Colonic mucosa (tissue), 4 donors: ENCODE results near the gene SPPL2A. TPM values are rescaled to one million over a fixed set of nuclear protein-coding genes. Genes with fewer than 3 reads are reported as not detected.

Experiments
- DNase-seq: peaks from one replicate; pipeline ENCODE4 v3.0.0-alpha.2; 2020
- H3K27ac ChIP-seq: fragments of 200-600 bp; one replicate; pipeline ENCODE4 v1.8.0; 2021
- H3K27me3 ChIP-seq: fragments of 200-600 bp; one replicate; pipeline ENCODE4 v1.8.0; 2021
- H3K36me3 ChIP-seq: fragments of 200-600 bp; one replicate; pipeline ENCODE4 v1.8.0; 2021
- H3K4me1 ChIP-seq: fragments of 200-600 bp; one replicate; pipeline ENCODE4 v1.8.0; 2021; ENCODE audit warnings: mild to moderate bottlenecking
- H3K4me3 ChIP-seq: fragments of 200-600 bp; one replicate; pipeline ENCODE4 v1.8.0; 2021
- H3K9ac ChIP-seq, 2 donors: one replicate each; pipeline ENCODE4 v1.7.0; 2013; ENCODE audit warnings: control low read depth in 2 of 2, low read depth in 2 of 2, low read length in 2 of 2
- H3K9me3 ChIP-seq: fragments of 200-600 bp; one replicate; pipeline ENCODE4 v1.8.0; 2021
- CTCF ChIP-seq: fragments of 200-600 bp; IDR thresholded peaks from one replicate; pipeline ENCODE4 v1.8.0; 2022; ENCODE audit warnings: antibody characterized with exemption, mild to moderate bottlenecking
- intact Hi-C: fragments of 100-400 bp; cut with DNase I; formaldehyde crosslinking; loops from one replicate; pipeline ENCODE4 v1.14.1; 2022
- total RNA-seq, 2 donors: library from RNA; stranded (reverse); fragmentation: NEBNext Ultra II Directional in 1 of 2; extraction: Animal tissue kit (Norgen Biotek cat#: 25700) in 1 of 2; gene quantifications; one replicate each; pipeline ENCODE4 v1.2.1, GENCODE V29; 2021
- donor health status: healthy.
- donor health status: DM: no; HTN: no; CAD: no.
- donor health status: DM: no; HTN: no; CAD: no.

Gene SPPL2A
- total RNA-seq, 2 donors from 2014 or later = 190 to 308 TPM

GRCh38 chr15:50750227-50750705, 15.2 kb downstream of the SPPL2A start:
- Histone ChIP-seq H3K27me3 (no peaks in the 10 kb centered on the region), H3K9ac (no peak overlapping the region), H3K9me3 (no peaks in the 10 kb centered on the region), H3K4me1 (no peaks in the 10 kb centered on the region), H3K4me3 (no peak overlapping the region), H3K27ac (no peak overlapping the region), H3K36me3 (peaks cover 17% of the 10 kb centered on the region)
- no peak for DNase-seq
- intact Hi-C loops = no loop called here
- no peak for TF ChIP-seq CTCF

- DNase-seq = no peak
- Histone ChIP-seq H3K4me3 (no peak overlapping the region), H3K27ac (no peak overlapping the region), H3K9ac (no peak overlapping the region), H3K36me3 (peaks cover 17% of the 10 kb centered on the region), H3K27me3 (no peaks in the 10 kb centered on the region), H3K4me1 (no peaks in the 10 kb centered on the region), H3K9me3 (no peaks in the 10 kb centered on the region)
- TF ChIP-seq CTCF = no peak
- intact Hi-C loops = no loop called here
Observed at GRCh38 chr15:50747523-50747922, 18.0 kb downstream of the SPPL2A start.

- H3K9me3 ChIP-seq = no peaks in the 10 kb centered on the region
- no peak overlapping the region for H3K9ac ChIP-seq
- H3K4me3 ChIP-seq = no peak overlapping the region
- TF ChIP-seq CTCF = no peak
- H3K36me3 ChIP-seq = peaks cover 13% of the 10 kb centered on the region
- no peak overlapping the region for H3K27ac ChIP-seq
- no peaks in the 10 kb centered on the region for H3K27me3 ChIP-seq
- intact Hi-C loops = no loop called here
- H3K4me1 ChIP-seq = no peaks in the 10 kb centered on the region
- DNase-seq = no peak
Observed at GRCh38 chr15:50744601-50745000, 20.9 kb downstream of the SPPL2A start.

GRCh38 chr15:50740955-50741354, 24.6 kb downstream of the SPPL2A start:
- Histone ChIP-seq H3K4me1 (no peaks in the 10 kb centered on the region), H3K9me3 (no peaks in the 10 kb centered on the region), H3K9ac (no peak overlapping the region), H3K27ac (no peak overlapping the region), H3K36me3 (peaks cover 2% of the 10 kb centered on the region), H3K27me3 (no peaks in the 10 kb centered on the region), H3K4me3 (no peak overlapping the region)
- no peak for TF ChIP-seq CTCF
- intact Hi-C loops = no loop called here
- no peak for DNase-seq

- DNase-seq = no peak
- Histone ChIP-seq H3K9ac (no peak overlapping the region), H3K4me3 (no peak overlapping the region), H3K36me3 (peaks cover 16% of the 10 kb centered on the region), H3K27me3 (no peaks in the 10 kb centered on the region), H3K27ac (no peak overlapping the region), H3K4me1 (no peaks in the 10 kb centered on the region), H3K9me3 (no peaks in the 10 kb centered on the region)
- intact Hi-C loops = no loop called here
- TF ChIP-seq CTCF = no peak
Observed at GRCh38 chr15:50736823-50737222, 28.7 kb downstream of the SPPL2A start.
